HG03575 (cell line): ENCODE measurements around the gene PFDN2.
"Not testable (repeated sequence)": the region's sequence is repeated elsewhere in the genome, so short reads cannot be mapped to it uniquely, and the experiment has no call there.

Experiments
- ATAC-seq: cut with Tn5 transposase; IDR thresholded peaks from one replicate; pipeline ENCODE4 v1.9.1; 2021; ENCODE audit not compliant: unreplicated experiment, insufficient number of reproducible peaks, low FRiP score; ENCODE audit errors: extremely low read depth

The PFDN2 gene

DNA sequence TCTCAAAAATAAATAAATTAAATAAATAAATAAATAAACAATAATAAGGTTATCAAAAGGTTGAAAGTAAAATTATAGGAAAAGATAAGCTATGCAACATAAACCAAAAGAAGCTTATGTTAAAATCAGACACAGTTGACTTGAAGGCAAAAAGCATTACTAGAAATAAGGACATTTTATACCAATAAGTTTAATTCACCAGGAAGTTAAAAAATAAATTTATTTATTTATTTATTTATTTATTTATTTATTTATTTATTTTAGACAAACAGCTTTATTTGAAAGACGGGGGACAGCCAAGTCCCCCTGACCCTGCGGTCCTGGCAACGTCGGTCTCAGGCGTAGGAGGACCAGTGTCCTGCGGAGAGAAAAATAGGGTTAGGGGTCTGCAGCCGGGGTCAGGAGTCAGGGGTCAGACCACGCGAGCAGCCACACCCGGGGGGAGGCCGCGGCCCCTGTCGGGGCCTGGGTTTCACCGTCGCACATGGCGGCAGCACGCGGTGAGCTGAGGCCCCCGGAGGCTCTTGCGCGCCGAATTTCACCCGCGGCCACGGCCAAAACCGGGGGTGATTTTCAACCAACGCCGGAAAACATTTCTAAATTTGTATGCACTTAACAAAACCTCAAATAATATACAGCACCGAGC, 23.0 kb upstream of the PFDN2 start:
- ATAC-seq: no peak

DNA sequence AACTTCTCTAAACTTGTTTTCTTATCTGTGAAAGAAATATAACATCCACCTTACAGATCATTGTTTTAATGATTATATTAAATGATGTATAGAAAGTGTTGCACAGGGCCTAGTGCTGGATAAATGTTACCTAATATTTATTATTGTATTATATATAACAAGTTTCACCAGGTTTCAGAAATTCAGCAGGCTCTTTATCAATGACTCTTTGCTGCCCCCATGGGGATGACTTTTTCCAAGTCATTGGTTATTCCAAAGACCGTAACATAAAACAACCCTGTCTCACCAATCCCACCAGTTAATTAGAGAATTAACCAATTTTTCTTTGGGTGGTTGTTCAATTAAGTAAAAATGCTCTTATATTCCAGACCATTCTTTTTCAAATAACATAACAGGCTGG, 21.9 kb upstream of the PFDN2 start:
- ATAC-seq: no peak

DNA sequence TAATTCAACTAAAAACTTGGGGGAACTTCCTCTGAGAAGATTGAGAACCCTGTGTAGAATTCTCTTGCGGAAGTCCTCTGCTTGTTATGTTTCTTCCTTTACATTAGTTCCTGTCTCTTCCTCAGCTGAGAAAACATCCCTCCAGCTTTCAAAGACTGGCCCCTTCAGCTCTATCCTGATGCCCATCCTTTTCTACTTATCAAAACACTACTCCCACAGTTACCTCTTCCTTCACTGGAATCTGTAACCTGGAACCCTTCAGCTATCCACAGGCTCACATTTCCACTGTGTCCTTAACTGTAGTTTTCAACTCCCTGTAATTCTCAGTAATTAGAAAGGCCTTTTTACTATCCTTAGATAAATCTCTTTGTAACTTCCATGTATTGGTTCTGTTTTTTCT, 20.6 kb upstream of the PFDN2 start:
- no peak for ATAC-seq

DNA sequence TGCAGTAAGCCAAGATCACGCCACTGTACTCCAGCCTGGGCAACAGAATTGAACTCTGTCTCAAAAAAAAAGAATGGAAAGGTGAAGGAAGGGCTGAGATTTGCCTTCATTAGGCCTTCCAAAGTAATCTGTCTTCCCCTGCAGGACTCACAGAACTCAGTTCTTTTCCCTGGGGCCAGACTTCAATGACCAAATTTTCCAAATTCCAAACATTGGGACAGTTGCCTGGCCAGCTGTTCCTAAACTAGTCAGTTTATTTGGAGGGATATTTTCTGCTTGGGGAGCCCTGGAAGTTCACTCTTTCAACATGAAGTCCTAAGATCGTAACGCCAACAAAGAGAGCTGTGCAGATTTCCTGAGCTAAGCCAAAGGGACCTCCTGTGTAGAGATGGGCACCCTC, 20.0 kb upstream of the PFDN2 start:
- ATAC-seq: no peak

DNA sequence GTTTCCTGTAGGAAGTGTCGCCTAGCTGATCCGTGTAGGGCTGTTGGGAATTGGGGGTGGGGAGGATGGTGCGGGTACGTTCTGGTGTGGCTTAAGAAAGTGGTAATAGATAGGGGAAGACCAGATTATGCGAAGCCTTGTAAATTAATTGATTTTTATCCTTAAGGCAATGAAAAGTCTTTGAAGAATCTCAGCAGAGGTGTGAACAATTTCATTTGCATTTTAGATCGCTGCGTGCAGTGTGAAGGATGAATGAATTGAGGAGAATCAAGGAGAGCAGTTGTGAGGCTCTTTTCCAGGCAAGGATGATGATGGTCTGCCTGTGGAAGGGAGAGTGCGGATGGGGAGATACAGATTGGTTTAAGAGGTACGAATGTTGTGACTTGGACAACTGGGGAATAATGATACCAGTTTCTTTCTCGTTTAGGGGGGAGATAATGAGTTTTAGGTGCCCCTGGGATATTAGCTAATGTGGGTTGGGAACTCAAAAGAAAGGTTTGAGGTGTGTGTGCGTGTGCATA, 15.4 kb upstream of the PFDN2 start:
- no peak for ATAC-seq

DNA sequence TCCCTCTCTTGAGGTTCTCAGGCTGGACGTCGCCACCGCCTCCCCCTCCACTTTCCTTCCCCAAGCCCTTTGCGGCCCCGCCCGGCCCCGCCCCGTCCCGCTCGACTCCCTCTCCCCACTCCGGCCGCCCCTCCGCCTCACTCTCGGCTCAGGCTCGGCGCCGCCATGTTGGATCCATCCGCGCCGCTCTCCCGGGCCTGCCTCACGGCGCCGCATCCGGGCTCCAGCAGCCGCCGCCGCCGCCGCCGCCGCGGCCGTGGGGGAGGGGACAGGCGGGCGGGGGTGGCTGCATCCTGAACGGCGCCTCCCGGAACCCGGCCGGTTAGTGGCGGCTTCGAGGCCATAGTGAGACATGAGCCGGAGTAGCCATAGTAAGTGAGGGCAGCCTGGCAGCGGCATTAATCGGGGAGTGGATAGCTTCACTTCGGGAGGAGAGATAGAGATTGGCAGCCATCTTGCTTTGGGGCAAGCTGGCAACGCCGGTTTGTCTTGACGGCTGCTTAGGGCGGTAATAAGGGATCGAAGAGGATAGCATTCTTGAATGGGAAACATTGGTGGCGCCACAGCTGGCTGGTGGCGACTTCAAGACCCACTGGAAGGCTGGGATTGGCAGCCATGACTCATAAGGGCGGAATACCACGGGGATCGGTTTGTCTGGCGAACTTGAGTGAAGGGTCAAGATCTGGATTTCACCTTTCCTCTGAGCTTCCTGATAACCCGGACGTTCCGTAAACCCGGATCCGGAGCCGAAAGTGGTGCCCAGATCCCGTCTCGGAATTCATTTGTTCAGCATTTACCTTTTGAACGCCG, 14.8 kb upstream of the PFDN2 start, which contains the start of gene DEDD:
Gene DEDD, minus strand, starts transcription at position 258 of the 810 bp plus-strand sequence. CDS start 8,205 bp downstream, outside the sequence.
- ATAC-seq: peak; percentile 86

DNA sequence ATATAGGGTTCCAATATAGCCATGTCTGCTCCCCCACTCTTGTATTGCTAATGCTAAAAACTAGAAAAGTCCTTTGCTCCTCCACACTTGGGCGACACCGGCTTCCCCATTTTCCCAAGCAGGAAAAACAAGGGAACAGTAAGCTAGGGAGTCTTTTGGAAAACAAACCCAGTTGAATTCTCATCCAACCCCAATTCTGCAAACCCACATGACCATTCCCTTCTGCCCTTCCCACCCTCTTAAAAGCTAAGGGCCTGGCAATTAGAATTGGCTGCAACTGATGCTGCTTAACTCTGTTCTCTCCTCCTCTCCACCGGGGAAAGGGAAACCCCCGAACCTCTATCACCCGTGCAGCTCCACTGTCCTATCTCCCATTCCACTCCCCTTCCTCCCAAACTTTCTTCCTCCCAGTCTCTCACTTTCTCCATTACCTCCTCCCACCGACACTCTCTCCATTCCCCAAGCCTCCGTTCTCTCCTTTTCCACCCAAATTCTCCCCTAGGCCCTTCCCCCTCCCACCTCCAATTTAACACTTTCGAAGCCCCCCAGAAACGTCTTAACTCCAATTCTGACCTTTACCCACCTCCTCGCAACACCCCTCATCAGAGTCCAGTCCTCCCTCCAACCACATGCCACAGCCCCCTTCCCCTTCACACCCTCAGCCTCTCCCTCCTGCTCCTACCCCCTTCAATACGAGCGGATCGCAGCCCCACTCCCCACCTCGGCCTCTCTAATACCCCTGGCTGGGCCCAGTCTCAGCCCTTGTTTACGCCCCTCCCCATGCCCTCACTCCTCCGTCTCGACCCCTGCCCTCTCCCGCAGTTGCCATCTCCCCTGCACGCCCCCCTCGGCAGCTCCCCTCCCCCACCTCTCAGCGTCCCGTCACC, 13.9 kb upstream of the PFDN2 start:
- no peak for ATAC-seq

DNA sequence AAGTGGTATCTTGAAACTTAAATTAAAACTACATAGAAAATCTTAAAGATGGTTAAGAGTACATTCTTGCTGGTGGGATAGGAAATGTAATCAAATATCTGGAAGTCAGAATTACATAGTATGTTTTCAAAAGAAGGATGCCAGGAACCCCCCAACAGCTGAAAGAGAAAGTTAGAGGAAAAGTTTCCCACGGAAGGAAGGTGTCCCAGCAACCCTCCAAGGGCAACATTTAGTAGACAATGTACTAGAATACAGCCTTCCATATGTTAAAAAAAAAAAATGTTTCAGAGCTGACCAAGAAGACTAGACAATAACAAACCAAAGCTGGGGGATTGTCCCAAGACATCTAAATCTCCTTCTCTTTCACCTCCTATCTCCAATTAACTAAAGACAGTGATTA, 12.4 kb upstream of the PFDN2 start:
- ATAC-seq: no peak

DNA sequence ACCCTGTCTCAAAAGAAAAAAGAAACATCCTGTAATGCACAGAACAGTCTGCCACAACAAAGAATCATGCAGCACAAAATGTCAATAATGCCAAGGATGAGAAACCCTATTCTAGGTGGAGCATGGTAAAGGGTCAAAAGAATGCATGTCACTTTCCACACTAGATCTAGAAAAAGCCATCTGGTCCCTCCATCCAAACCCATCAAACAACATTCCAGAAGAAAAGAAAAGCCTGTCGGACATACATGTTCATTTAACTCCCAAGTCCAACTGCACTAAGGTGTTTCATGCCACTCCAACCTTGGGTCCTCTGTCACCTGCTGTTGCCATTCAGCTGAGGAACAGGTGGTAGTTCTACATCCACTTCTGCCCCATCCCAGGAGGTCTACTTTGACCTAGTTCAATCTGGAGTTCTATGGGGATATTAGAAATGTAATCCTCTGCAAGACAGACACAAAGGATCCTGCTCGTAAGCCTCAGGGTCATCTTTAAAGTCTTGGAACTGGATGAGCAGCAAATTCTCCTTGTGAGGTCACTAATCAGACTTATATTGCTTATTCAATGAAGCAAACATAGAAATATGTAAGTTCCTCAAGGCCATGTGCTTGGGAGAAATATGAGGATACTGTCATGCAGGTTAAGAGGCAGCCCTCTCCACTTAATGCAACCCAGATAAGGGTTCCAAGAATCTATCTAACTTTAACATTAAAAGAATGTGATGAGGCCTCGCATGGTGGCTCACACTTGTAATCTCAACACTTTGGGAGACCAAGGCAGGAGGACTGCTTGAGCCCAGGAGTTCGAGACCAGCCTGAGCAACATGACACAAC, 11.0 kb upstream of the PFDN2 start:
- ATAC-seq: no peak

DNA sequence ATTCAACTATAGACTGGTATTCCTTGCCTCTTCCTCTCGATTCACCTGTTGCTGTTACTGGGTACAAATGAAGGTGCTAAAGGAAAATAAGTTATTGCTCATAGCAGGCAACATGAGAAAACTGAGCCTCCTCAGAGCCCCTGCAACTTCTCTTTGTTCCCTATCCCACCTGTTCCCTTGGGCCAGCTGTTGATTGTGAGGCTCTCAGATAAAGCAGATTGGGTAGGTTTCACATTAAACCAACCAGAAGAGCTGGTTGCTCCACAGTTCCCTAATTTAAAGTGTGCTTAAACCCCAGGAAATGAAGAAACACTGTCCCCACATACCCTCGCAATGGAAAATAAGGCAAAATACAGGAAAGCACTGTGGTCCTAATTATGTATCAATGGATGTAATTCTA, 9.8 kb upstream of the PFDN2 start:
- no peak for ATAC-seq

DNA sequence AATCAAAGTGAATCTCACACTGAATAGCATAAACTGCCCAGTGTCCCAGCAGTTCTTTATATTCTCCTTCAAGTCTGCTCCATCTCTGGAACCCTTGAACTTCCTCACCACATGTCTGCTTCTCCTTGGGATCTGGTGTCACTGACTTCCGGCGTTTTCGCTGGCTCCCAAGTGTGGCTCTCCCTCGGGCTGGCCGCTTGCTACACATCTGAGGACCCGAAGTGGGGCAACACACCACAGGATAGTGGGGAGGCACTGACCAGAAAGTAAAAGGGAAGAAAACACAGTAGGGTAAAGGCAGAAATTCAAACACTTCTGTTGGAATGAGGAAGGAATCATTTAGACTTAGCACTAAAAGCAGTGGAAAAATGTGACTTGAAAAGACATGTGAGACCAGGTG, 5.1 kb upstream of the PFDN2 start:
- ATAC-seq: no peak

DNA sequence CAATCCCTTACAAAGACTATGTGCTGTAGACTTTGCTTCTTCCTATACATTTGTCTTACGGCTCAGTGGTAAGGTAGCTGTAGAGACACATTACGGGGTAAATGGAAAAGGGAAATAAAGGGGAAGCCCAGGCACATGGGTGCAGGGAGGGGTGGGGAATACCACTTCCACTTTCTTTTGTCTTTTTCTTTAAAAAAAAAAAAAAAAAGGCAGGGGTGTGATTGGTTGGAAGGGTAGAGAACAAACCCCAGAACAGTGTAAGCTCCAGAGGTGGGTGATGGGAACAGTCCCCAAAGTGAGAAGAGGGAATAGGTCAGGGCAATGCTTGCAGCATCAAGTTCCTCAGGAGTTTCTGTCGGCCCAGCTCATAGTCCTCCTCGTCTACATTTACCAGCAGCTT, 4.0 kb upstream of the PFDN2 start:
- no peak for ATAC-seq

DNA sequence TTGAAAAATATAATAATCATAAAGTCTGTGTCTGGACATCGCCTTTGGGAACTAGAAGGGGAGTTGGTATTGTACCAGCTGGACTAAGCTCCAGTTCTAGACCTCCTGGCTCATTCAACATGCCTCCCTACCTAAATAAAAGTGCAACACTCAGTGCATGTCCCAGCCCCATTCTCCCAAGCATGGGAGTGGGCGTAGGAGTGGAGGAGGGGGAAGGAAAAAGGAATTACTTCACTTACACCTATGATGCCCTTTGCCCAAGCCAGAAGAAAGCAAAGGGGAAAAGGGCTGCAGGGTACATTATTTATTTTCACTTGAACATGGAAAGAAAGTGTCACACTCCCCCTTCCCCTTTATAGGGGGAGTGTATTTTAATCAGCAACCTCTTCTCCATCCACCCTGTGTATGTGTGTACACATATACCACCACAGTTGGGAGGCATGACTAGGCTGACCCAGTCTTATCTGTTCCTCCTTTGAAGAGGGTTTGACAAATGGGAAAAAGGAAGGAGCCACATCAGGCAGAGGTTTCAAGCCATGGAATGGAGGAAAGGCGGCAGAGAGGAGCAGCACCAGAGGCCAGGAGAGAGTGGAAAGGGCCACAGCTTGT, 3.3 kb upstream of the PFDN2 start:
- ATAC-seq: no peak

DNA sequence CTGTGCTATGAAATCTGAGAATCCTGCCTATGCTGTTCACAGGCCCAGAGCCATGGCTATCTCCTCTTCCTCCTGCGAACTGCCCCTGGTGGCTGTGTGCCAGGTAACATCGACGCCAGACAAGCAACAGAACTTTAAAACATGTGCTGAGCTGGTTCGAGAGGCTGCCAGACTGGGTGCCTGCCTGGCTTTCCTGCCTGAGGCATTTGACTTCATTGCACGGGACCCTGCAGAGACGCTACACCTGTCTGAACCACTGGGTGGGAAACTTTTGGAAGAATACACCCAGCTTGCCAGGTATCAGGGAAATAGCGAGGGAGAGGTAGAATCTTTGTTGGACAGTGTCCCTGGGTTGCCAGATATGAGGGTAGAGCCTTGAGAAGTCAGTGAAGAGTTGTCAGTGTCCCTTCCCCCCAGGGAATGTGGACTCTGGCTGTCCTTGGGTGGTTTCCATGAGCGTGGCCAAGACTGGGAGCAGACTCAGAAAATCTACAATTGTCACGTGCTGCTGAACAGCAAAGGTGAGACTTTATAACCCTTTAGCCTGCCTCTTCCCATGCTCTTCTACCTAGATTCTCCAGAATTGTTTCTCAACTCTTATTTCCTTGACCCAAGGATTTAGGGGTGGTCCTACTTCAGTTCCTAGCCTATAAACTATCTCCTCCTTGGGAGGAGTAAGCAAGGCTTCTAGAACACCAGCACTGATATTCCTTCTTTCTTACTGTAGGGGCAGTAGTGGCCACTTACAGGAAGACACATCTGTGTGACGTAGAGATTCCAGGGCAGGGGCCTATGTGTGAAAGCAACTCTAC, 1.5 kb upstream of the PFDN2 start:
- ATAC-seq: no peak

DNA sequence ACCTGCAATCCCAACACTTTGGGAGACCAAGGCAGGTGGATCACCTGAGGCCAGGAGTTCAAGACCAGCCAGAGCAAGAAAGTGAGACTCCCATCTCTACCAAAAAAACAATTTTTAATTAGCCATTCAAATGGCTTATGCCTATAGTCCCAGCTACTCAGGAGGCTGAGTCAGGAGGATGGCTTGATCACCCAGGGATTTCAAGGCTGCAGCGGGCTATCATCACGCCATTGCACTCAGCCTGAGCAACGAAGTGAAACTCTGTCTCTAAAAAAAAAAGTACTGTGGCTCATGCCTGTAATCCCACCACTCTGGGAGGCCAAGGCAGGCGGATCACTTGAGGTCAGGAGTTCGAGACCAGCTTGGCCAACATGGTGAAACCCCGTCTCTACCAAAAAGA, 1.9 kb downstream of the PFDN2 start:
- not testable (repeated sequence) for ATAC-seq

DNA sequence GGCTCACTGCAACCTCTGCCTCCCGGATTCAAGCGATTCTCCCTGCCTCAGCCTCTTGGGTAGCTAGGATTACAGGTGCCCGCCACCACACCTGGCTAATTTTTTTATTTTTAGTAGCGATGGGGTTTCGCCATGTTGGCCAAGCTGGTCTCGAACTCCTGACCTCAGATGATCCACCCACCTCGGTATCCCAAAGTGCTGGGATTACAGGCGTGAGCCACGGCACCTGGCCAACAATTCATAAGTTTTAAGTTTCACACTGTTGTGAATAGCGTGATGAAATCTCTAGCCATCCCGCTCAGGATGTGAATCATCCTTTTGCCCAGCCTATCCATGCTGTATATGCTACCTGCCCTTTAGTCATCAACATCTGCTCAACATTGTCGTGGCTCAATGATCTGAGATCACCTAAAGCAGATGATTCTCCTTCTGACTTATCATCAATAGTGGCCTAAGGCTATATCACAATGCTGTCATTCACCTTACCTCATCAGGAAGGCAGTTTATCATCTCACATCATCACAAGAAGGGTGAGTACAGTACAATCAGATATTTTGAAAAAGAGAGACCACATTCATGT, 2.6 kb downstream of the PFDN2 start:
- ATAC-seq: no peak

DNA sequence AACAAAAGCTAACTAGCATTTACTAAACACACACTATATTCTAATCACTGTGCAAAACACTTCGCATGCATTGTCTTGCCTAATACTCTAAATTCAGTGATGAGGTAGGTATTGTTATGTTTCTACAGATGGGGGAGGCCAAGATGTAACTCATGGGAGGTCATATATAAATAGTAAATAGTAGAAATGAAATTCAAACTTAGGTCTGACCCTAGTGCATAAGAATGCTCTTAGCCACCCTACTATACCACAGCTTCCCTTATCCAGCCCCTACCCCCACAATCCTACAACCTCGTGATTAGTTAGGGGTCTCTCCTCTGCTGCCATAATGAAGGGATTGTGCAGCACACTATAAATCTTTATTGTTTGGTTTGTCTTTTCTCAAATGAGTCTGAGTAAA, 3.3 kb downstream of the PFDN2 start:
- no peak for ATAC-seq
